ENCODE data around the gene ZFYVE26.

ZFYVE26 gene

GRCh38 chr14:67766035-67766680 is 50.2 kb downstream of the ZFYVE26 start:
- no peak for DNase-seq (ENCODE audit: low read depth)
- no peak for TF ChIP-seq CTCF (conservative IDR thresholded peaks at IDR 0.05; ENCODE audit: low read depth, low read length)
- H3K4me3 ChIP-seq (ENCODE audit: low read length): no peak overlapping the region

GRCh38 chr14:67765192-67765834 is 51.1 kb downstream of the ZFYVE26 start:
- DNase-seq (ENCODE audit: low read depth): no peak

GRCh38 chr14:67764496-67764895 is 51.9 kb downstream of the ZFYVE26 start:
- H3K4me3 ChIP-seq (ENCODE audit: low read length): no peak overlapping the region
- DNase-seq (ENCODE audit: low read depth): no peak
- no peak for TF ChIP-seq CTCF (conservative IDR thresholded peaks at IDR 0.05; ENCODE audit: low read depth, low read length)

More at GRCh38 chr14:67765192-67765834, 51.1 kb downstream of the ZFYVE26 start:
- TF ChIP-seq CTCF (conservative IDR thresholded peaks at IDR 0.05; ENCODE audit: low read depth, low read length): no peak
- H3K4me3 ChIP-seq (ENCODE audit: low read length): no peak overlapping the region

- no peak for TF ChIP-seq CTCF (conservative IDR thresholded peaks at IDR 0.05; ENCODE audit: low read depth, low read length)
- DNase-seq (ENCODE audit: low read depth): no peak
- H3K4me3 ChIP-seq (ENCODE audit: low read length): no peak overlapping the region
Observed at GRCh38 chr14:67763158-67763822, 53.1 kb downstream of the ZFYVE26 start.

GRCh38 chr14:67762051-67762450 is 54.3 kb downstream of the ZFYVE26 start:
- no peak overlapping the region for H3K4me3 ChIP-seq (ENCODE audit: low read length)
- DNase-seq (ENCODE audit: low read depth): no peak

GRCh38 chr14:67759916-67760315 is 56.5 kb downstream of the ZFYVE26 start:
- DNase-seq (ENCODE audit: low read depth): no peak
- H3K4me3 ChIP-seq (ENCODE audit: low read length): no peak overlapping the region
- TF ChIP-seq CTCF (conservative IDR thresholded peaks at IDR 0.05; ENCODE audit: low read depth, low read length): no peak

More at GRCh38 chr14:67762051-67762450, 54.3 kb downstream of the ZFYVE26 start:
- TF ChIP-seq CTCF (conservative IDR thresholded peaks at IDR 0.05; ENCODE audit: low read depth, low read length): no peak
